ENCODE data around the gene EFCC1.

The EFCC1 gene

GRCh38 chr3:129023008-129023358, 21.9 kb downstream of the EFCC1 start:
- Histone ChIP-seq H3K79me2 (ENCODE audit: low read length) (no peaks in the 10 kb centered on the region), H3K4me2 (ENCODE audit: low read depth, low read length) (no peak overlapping the region), H3K4me3 (ENCODE audit: low read length) (no peak overlapping the region), H3K36me3 (replicated peaks; ENCODE audit: insufficient read depth, low read length) (no peaks in the 10 kb centered on the region), H3F3A (ENCODE audit: insufficient read depth, low read length) (no peaks in the 10 kb centered on the region), H3K4me1 (ENCODE audit: low read length) (peaks cover 6% of the 10 kb centered on the region; the same call in 1 of the 2 replicates), H3K9me2 (replicated peaks; ENCODE audit: insufficient read depth, low read length) (no peaks in the 10 kb centered on the region), H2AFZ (ENCODE audit: low read length) (no peak overlapping the region), H4K20me1 (ENCODE audit: insufficient read depth, low read length) (no peaks in the 10 kb centered on the region), H3K27me3 (replicated peaks; ENCODE audit: insufficient read depth, low read length) (no peaks in the 10 kb centered on the region), H3K9ac (ENCODE audit: low read length) (no peak overlapping the region), H3K9me3 (replicated peaks; ENCODE audit: insufficient read depth, low read length) (no peaks in the 10 kb centered on the region), H3K27ac (ENCODE audit: low read length) (no peak overlapping the region)
- TF ChIP-seq EZH2phosphoT487 (IDR thresholded peaks at IDR 0.05; ENCODE audit: low read length) (no peak), EZH2 (optimal IDR thresholded peaks at IDR 0.05; ENCODE audit: low read depth, low read length) (no peak), CTCF (IDR thresholded peaks at IDR 0.05; ENCODE audit: low read length) (no peak)
- DNase-seq: no peak

GRCh38 chr3:129023909-129024308, 22.8 kb downstream of the EFCC1 start:
- Histone ChIP-seq H3K27ac (ENCODE audit: low read length) (no peak overlapping the region), H4K20me1 (ENCODE audit: insufficient read depth, low read length) (no peaks in the 10 kb centered on the region), H3K9ac (ENCODE audit: low read length) (no peak overlapping the region), H3K9me3 (replicated peaks; ENCODE audit: insufficient read depth, low read length) (no peaks in the 10 kb centered on the region), H3K9me2 (replicated peaks; ENCODE audit: insufficient read depth, low read length) (no peaks in the 10 kb centered on the region), H3K4me3 (ENCODE audit: low read length) (no peak overlapping the region), H3K4me2 (ENCODE audit: low read depth, low read length) (no peak overlapping the region), H3F3A (ENCODE audit: insufficient read depth, low read length) (no peaks in the 10 kb centered on the region), H3K36me3 (replicated peaks; ENCODE audit: insufficient read depth, low read length) (no peaks in the 10 kb centered on the region), H2AFZ (ENCODE audit: low read length) (no peak overlapping the region), H3K27me3 (replicated peaks; ENCODE audit: insufficient read depth, low read length) (no peaks in the 10 kb centered on the region), H3K79me2 (ENCODE audit: low read length) (no peaks in the 10 kb centered on the region), H3K4me1 (ENCODE audit: low read length) (peaks cover 6% of the 10 kb centered on the region; the same call in 1 of the 2 replicates)
- DNase-seq: no peak
- TF ChIP-seq EZH2 (optimal IDR thresholded peaks at IDR 0.05; ENCODE audit: low read depth, low read length): no peak
- peak; percentile 34 for TF ChIP-seq CTCF (IDR thresholded peaks at IDR 0.05; ENCODE audit: low read length)

DNA sequence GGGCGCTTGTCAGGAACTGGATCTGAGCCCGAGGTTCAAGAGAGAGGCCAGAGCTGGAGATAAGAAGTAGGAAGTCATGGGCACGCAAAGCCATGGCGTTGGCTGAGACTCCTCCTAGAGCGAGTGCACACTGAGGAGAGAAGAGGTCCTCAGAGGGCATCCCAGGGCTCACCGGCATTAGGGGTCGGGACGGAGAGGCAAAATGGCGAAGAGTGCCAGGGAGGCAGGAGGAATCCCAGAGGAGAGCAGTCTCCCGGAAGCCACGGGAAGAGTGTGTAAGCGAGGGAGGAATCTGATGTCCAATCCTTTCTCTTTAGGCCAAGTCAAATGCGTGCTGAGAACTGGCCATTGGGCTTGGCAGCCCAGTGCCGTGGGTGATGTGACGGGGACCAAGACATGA, 24.0 kb downstream of the EFCC1 start:
- no peak overlapping the region for H3K4me2 ChIP-seq (ENCODE audit: low read depth, low read length)
- H3F3A ChIP-seq (ENCODE audit: insufficient read depth, low read length): no peaks in the 10 kb centered on the region
- TF ChIP-seq EZH2 (optimal IDR thresholded peaks at IDR 0.05; ENCODE audit: low read depth, low read length) (no peak), CTCF (IDR thresholded peaks at IDR 0.05; ENCODE audit: low read length) (no peak), EZH2phosphoT487 (IDR thresholded peaks at IDR 0.05; ENCODE audit: low read length) (no peak)
- no peak overlapping the region for H3K4me3 ChIP-seq (ENCODE audit: low read length)
- H3K4me1 ChIP-seq (ENCODE audit: low read length): peaks cover 6% of the 10 kb centered on the region; the same call in 1 of the 2 replicates
- H3K36me3 ChIP-seq (replicated peaks; ENCODE audit: insufficient read depth, low read length): no peaks in the 10 kb centered on the region
- H3K9me2 ChIP-seq (replicated peaks; ENCODE audit: insufficient read depth, low read length): no peaks in the 10 kb centered on the region
- no peak for DNase-seq
- no peak overlapping the region for H3K9ac ChIP-seq (ENCODE audit: low read length)
- H2AFZ ChIP-seq (ENCODE audit: low read length): no peak overlapping the region
- H3K27me3 ChIP-seq (replicated peaks; ENCODE audit: insufficient read depth, low read length): no peaks in the 10 kb centered on the region
- no peaks in the 10 kb centered on the region for H4K20me1 ChIP-seq (ENCODE audit: insufficient read depth, low read length)
- H3K79me2 ChIP-seq (ENCODE audit: low read length): no peaks in the 10 kb centered on the region
- H3K27ac ChIP-seq (ENCODE audit: low read length): no peak overlapping the region
- no peaks in the 10 kb centered on the region for H3K9me3 ChIP-seq (replicated peaks; ENCODE audit: insufficient read depth, low read length)
